NT2/D1 (cell line): ENCODE measurements around the gene ABCA2.

Source experiments
- SUZ12 ChIP-seq: IDR thresholded peaks from 2 replicates; pipeline ENCODE4 v1.6.1; 2011; ENCODE audit not compliant: insufficient read length, insufficient read depth; ENCODE audit errors: extremely low read depth
- YY1 ChIP-seq: IDR thresholded peaks from 2 replicates; pipeline ENCODE4 v1.6.1; 2011; ENCODE audit not compliant: insufficient read length, insufficient read depth
- ZNF274 ChIP-seq: IDR thresholded peaks from 2 replicates; pipeline ENCODE4 v1.6.1; 2011; ENCODE audit warnings: mild to moderate bottlenecking, low read depth, low read length

DNA sequence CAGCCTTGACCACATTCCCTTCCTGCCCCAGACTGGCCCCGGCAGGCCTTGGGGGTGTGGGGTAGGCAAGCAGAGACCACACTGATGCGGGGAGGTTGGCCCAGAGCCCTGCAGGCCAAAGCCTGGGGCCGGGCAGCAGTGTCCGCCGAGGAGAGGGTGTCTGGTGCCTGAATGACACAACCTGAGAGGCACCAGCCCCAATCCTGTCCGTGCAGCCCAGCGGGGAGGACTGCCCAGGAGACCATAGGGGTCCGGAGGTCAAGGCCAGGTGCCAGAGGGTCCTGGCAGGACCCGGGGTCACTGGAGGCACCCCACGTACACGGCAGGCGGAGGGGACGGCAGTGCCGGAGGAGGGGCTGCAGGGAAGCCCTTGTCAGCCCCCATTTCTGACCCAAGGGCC lies 56.3 kb downstream of the ABCA2 start:
- TF ChIP-seq YY1 (no peak), ZNF274 (no peak), SUZ12 (no peak)
